NCI-H1436 (cell line): ENCODE data around the gene YBX2.

Source experiments
- DNase-seq: peaks from one replicate; lab custom pipeline; 2025; lab: John Stamatoyannopoulos, UW

YBX2 gene

DNA sequence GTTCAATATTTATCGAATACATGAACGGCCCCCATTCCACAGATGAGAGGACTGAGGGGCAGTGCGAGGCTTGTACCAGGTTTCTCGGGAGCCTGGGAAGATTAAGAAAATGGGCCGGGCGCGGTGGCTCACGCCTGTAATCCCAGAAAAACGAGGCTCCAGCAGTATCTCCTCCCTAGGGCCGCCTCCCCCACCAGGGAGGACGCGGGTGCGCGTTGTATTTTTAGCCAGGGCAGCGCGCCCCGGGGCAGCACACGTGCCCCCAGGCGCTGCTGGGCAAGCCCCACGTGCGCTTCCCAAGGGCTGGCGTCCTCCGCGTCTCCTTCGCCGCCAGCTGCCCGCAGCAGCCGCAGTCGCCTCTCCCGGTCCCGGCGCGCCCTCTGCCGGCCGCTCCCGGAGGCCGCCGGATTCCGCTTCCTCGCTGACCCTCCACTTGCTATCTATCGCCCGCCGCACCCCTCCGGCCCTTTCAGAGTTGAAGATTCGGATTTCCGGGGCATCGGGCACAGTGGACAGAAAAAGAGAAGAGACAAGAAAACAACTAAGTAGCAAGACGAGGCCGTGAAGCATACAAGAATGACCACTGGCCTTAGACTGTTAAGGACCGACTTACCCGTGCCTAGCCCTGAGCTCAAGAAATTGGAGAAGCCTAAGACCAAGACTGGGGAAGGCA, 1.9 kb upstream of the YBX2 start:
- peak; percentile 73 for DNase-seq

DNA sequence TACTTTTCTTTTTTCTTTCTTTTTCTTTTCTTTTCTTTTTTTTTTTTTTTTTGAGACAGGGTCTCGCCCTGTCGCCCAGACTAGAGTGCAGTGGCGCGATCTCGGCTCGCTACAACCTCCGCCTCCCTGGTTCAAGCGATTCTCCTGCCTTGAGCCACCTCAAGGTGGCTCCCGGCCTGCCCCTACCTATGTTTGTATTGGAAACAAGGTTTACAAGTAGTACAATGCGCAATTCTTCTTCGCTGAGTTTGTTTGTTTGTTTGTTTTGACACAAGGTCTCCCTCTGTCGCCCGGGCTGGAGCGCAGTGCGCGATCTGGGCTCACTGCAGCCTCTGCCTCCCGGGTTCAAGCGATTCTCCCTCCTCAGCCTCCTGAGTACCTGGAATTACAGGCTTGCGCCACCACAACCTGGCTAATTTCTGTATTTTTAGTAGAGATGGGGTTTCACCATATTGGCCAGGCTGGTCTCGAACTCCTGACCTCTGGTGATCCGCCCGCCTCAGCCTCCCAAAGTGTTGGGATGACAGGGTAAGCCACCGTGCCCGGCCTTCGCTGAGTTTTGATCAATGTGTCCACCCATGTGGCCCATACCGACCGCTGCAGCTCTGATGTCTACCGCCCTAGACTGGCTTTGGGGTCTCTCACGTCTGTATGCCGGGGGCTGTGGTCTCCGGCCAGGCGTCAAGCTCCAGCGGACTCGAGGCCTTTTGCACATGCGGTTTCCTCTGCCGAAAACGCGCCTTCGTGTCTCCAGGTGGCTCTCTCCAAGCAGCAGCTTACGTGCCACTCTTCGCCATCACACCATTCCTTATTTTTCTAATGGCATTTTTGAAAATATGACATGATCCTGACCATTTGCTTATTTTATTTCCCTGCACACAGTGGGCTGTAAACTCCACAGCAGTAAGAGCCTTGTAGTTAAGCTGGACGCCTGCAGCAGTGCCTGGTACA, 1.1 kb upstream of the YBX2 start:
- no peak for DNase-seq

DNA sequence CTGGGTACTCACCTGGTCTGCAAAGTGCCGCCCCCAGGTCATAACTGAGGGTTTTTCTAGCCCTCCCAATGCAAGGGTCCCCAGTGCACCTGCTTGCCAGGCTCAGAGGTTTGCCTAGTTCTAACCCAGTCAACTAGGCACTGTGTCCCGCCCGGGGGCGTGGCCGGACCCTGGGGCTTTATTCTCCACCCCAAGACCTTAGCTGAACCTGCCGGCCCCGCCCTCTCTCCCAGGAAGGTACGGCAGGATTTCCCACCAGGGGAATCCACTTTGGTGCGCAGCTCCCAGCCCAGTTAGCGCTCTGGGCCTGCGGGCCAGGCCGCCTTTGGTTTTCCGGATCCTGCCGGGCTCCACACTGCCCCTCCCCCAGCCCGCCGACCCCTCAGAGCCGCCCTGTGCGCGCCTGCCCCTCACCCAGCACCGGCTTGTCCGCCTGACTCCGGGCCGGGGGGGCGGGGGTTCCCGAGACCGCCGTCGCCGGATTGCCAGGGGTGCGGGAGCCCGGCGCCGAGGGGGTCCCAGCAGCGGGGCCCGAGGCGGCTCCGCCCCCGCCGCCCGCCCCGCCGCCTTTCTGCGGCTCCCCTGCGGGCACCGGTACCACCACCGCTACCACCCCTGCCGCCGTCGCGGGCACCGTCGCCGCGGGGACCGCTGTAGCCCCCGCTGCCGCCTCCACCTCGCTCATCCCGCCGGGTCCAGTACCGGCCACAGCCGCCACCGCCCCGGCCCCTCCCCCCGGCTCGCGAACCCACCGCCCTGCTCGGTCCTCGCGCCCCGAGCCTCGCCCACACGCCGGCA, 424 bp downstream of the YBX2 start:
- no peak for DNase-seq

- DNase-seq, result no peak
These were observed 1.3 kb downstream of the YBX2 start for GRCh38 chr17:7293159-7293558.

- no peak for DNase-seq
These were observed 1.7 kb downstream of the YBX2 start for GRCh38 chr17:7292729-7293128.

DNA sequence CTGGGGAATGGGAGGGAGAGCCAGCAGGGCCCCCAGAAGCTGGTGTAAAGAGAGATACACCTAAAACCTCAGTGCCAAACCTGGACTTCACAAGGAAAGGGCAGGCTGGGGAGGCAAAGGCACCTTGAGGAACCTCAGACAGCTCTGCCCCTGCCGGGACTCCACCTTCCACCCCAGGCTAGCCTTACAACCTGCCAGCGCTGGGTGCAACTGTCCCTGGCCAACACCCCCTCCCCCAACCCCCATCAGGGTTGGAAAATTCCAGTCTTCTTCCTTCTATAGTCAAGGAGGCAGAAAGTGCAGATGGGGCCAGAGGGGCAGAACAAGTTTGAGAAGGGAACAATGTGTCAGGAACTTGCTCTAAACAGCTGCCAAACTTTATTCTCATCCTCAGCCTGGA, 2.2 kb downstream of the YBX2 start:
- no peak for DNase-seq

DNA sequence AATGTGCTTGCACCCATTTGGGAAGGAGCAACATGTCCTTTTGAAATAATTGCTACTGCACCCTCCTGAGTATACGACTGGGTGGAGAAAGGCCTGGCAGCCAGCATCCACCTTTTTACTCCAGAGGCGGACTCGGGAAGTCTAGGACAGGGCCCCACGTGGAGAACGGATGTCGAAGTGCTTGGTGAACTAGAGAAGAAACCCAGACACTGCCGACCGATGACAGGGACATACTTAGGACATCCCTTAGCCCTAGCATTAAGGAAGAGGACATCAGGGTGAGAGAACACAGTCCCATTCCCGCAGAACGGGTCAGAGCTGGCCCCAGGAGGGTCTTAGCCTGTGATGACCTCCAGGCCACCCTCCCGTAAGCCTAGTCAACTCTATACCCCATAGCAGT, 3.8 kb downstream of the YBX2 start:
- no peak for DNase-seq

DNA sequence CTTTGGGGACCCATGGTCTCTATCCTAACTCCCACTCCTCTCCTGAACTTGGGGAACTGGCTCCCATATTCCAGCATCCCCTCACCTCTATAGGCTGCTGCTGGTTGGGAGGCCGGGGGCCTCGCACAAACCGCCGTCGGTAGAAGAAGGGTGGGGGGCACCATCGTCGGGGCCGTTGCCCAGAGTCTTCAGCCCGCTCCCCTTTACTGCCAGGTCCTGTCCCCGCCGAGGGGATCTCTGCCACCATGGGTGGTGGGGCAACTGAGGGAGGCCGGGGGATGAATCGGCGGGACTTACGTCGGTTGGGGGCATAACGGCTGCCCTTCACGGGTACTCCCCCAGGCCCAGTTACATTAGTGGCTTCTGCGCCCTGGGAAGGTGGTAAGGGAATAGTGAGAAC, 4.3 kb downstream of the YBX2 start:
- DNase-seq, result no peak

GRCh38 chr17:7289256-7290032, 5.0 kb downstream of the YBX2 start:
- DNase-seq, result no peak

GRCh38 chr17:7285679-7286078, 8.8 kb downstream of the YBX2 start:
- DNase-seq, result no peak

- no peak for DNase-seq
These were observed 9.5 kb downstream of the YBX2 start for GRCh38 chr17:7284911-7285310.

- no peak for DNase-seq
These were observed 10.8 kb downstream of the YBX2 start for GRCh38 chr17:7283471-7284216.

- no peak for DNase-seq
These were observed 11.6 kb downstream of the YBX2 start for GRCh38 chr17:7282752-7283321.

DNA sequence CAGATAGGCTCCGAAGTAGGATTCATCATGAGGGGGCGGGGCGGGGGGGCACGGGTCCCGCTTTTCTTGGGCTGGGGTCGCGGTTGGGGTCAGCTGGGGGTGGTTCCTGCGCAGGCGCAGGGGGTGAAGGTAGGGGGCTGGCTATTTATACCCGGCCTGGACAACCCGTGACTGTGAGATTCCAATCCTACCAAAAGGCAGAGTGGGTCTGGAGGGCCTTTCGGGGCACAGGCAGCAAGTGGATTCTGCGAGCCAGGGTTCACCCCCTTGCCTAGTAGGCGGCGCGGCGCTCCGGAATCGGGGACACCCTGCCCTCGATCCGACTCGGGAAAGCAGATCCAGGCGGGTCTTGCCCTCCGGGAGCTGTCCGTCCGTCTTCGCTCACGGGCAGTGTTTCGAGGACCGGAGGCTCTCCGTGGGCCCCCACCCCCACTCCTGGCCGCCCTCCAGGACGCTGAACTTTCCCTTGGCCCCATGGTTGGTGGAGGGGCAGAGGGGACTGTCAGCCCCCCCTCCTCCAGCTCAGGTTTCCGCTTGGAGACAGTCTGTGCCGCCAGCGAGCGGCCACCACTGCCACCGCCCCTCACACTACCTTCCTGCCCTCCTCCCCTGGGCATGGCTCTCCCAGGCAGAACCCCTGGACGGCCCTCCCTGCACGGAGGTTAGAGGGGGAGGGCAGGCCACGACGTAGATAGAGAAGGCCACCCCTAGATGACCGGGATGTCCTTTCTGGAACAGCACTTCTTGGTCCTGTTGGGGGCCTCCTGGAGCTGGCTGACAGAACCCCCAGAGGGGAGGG, 12.3 kb downstream of the YBX2 start:
- DNase-seq, result no peak

GRCh38 chr17:7281074-7281952, 13.1 kb downstream of the YBX2 start, which contains the start of gene SLC2A4:
SLC2A4 (plus strand) TSS chr17:7281718; CDS start chr17:7281935, 217 bp downstream.
- peak; percentile 70 for DNase-seq

DNA sequence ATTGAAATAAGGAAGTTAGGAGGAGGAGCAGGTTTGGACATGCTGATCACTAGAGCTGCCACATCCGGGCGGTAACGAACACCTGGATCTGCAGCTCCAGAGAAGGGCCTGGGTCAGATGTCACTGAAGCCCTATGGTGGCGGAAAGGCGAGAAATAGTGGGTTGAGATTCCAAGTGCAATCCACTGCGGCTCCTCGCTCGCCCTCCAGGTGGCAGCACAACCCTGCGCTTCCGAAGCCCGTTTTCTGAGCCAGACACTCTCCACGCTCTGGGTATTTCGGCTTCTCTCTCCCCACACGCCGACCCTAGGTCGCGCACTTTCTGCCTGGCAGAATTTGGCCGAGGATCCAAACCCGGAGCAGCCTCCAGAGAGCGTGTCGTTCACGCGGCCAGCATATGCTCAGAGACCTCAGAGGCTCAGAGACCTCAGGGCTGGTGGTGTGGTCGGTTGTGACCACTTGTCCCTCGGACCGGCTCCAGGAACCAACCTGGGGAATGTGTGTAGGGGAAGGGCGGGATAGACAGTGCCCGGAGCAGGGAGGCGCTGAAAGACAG, 13.8 kb downstream of the YBX2 start:
- DNase-seq, result peak; percentile 53

DNA sequence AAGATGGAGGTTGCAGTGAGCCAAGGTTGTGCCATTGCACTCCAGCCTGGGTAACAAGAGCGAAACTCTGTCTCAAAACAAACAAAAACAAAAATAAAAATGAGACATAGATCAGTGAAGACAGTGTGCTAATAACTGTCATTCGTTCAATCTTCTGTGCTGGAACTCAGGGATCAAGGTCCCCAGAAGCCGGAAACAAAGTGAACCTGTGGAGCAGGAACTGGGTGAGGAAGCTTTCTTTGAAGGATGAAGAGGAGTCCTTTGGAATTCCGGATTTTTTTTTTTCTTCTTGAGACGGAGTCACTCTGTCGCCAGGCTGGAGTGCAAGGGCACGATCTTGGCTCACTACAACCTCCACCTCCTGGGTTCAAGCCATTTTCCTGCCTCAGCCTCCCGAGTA, 15.0 kb downstream of the YBX2 start:
- DNase-seq, result no peak

DNA sequence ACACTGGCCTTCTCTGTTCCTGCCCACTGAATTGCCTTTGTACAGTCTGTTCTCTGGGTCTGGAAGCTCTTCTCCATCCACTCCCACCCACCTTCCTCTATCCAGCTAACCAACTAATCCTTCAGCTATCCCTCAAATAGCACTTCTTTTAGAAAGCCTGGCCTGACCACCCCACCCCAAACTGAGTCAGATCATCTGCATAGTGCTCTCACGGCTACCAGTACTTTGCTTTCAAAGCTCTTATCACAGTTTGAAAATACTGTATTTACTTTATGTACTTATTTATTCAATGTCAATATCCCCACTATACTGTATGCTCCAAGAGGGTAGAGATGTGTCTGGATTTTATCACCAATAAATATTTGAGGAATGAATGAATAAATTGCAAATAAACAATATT, 27.7 kb downstream of the YBX2 start:
- no peak for DNase-seq

DNA sequence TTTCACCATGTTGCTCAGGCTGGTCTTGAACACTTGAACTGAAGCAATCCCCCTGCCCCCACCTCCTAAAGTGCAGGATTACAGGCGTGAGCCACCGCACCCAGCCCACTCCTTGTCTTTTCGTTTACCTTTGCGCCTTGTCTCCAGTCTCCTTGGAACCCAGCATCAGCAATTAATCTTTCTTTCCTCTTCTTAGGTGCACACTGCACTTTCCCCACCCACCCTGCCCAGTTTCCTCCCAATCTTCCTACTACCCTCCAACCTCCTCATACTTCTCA, 30.7 kb downstream of the YBX2 start:
- no peak for DNase-seq
